ENCODE data around the gene CTRL. TPM values are rescaled to one million over a fixed set of nuclear protein-coding genes. Genes with fewer than 3 reads are reported as not detected.

CTRL gene
- polyA plus RNA-seq (2012; rRNA removed), result 1.3 and 1.9 TPM in 2 replicates
- 0.40 and 0.64 TPM in 2 replicates for polyA plus RNA-seq (2012; cell fraction: cytosol; rRNA removed)
- polyA plus RNA-seq (2012; cell fraction: nucleus; rRNA removed), result 7.1 and 10.0 TPM in 2 replicates

GRCh38 chr16:67931712-67932461 is at the start of gene CTRL:
Gene CTRL, minus strand, starts transcription at chr16:67931862. Its CDS starts 10 bp downstream, at chr16:67931852.
- no peak for DNase-seq
- TF ChIP-seq CHD2 (IDR thresholded peaks at IDR 0.05; ENCODE audit: low read length, partially characterized antibody), result no peak
- TF ChIP-seq, protein P1, sequence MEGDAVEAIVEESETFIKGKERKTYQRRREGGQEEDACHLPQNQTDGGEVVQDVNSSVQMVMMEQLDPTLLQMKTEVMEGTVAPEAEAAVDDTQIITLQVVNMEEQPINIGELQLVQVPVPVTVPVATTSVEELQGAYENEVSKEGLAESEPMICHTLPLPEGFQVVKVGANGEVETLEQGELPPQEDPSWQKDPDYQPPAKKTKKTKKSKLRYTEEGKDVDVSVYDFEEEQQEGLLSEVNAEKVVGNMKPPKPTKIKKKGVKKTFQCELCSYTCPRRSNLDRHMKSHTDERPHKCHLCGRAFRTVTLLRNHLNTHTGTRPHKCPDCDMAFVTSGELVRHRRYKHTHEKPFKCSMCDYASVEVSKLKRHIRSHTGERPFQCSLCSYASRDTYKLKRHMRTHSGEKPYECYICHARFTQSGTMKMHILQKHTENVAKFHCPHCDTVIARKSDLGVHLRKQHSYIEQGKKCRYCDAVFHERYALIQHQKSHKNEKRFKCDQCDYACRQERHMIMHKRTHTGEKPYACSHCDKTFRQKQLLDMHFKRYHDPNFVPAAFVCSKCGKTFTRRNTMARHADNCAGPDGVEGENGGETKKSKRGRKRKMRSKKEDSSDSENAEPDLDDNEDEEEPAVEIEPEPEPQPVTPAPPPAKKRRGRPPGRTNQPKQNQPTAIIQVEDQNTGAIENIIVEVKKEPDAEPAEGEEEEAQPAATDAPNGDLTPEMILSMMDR (IDR thresholded peaks at IDR 0.05), result 0 out of 2 replicates have a peak, but pooled peaks have one; percentile 29
- Histone ChIP-seq H3K9ac (no peak within 1 kb of the TSS), H3K27ac (ENCODE audit: low read depth in 2 of 2, low read length in 1 of 2) (no peak within 1 kb of the TSS), H3K4me2 (no peak within 1 kb of the TSS), H3K4me1 (ENCODE audit: control insufficient read depth in 1 of 2, insufficient read depth in 2 of 2, low read depth in 1 of 2, low read length in 1 of 2) (peaks cover 5 to 18% of the 10 kb centered on the region in 2 experiments; a peak in 2 of 4 replicates), H3K27me3 (ENCODE audit: insufficient read depth) (no peaks in the 10 kb centered on the region), H3K9me3 (no peaks in the 10 kb centered on the region), H3K36me3 (replicated peaks in 1 of 2; ENCODE audit: control insufficient read depth in 1 of 2, insufficient read depth in 2 of 2, low read length in 1 of 2) (peaks cover 0 to 34% of the 10 kb centered on the region in 2 experiments), H2AFZ (ENCODE audit: low read depth) (no peak within 1 kb of the TSS), H4K20me1 (ENCODE audit: insufficient read depth) (peaks cover 13% of the 10 kb centered on the region), H3K4me3 (ENCODE audit: low read depth in 2 of 2, low read length in 1 of 2) (no peak within 1 kb of the TSS), H3K9me2 (no peaks in the 10 kb centered on the region), H3K79me2 (ENCODE audit: insufficient read depth) (peaks cover 4% of the 10 kb centered on the region; the same call in 1 of the 2 replicates), H3F3A (replicated peaks; ENCODE audit: insufficient read depth) (no peaks in the 10 kb centered on the region)
- WGBS (ENCODE audit: low lambda C conversion rate), result 94% methylated on average over 4 of the region's 15 CpGs
- POLR2A ChIA-PET, result interaction anchor here (0.7 kb wide), 1 partner anchor 9 kb away, joined by 3 read pairs; no protein-coding TSS in a partner anchor
- CTCF ChIA-PET, result interaction anchor here (1.5 to 28.1 kb wide), 4 partner anchors 10 to 115 kb away, joined by 3 to 564 read pairs (median 20); partner anchors contain the start of genes EDC4, NRN1L and PSKH1

DNA sequence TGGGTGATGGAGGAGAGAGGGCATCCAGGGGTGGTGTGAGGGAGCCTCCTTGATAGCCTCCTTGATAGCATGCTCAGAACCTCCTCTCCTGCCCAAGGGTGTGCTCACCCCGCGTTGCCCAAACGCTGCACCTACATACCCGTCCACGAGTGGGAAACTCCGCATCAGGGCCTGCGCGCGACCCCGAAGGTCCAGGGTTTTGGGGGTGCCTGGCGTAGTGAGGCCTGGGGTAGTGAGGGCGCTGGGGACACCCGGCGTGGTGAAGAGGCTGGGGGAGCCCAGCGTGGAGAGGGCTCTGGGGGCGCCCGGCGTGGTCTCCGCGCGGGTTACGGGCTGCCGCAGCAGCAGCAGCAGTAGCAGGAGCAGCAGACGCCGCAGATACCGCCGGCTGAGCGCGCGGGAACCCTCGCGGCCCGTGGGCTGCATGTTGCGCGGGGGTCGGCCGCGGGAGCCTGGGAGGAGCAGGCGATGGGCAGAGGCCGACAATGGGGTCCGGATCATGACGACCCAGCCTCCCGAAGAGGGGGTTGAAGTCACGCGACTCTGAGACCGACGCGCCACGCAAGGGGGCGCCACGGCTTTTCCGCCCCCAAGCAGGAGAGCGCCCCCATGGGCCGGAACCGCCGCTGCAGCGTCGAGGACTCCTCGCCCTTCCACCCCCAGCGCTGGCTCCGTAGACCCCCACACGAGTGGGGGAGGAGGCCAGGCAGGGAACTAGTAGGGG is 48.5 kb upstream of the CTRL start, which contains the start of gene DPEP3:
Gene DPEP3, minus strand, starts transcription at position 545 of the 724 bp plus-strand sequence. Its CDS starts 119 bp downstream, at position 426.
- 77% methylated on average over 42 of the region's 62 CpGs for WGBS (ENCODE audit: low lambda C conversion rate)

More for the DNA sequence above, 48.5 kb upstream of the CTRL start, which contains the start of gene DPEP3:
- H3K4me3 ChIP-seq (ENCODE audit: low read depth in 2 of 2, low read length in 1 of 2), result no peak within 1 kb of the TSS
- H3K36me3 ChIP-seq (replicated peaks in 1 of 2; ENCODE audit: control insufficient read depth in 1 of 2, insufficient read depth in 2 of 2, low read length in 1 of 2), result no peaks in the 10 kb centered on the region
- H3K4me2 ChIP-seq, result no peak within 1 kb of the TSS
- POLR2A ChIA-PET, result no interaction called here
- TF ChIP-seq TAF1 (IDR thresholded peaks at IDR 0.05; ENCODE audit: borderline replicate concordance, low read depth, low read length) (no peak), RXRA (IDR thresholded peaks at IDR 0.05; ENCODE audit: borderline replicate concordance, low read depth) (no peak), MXI1 (IDR thresholded peaks at IDR 0.05; ENCODE audit: low read depth, low read length) (no peak), GABPA (IDR thresholded peaks at IDR 0.05; ENCODE audit: low read depth) (no peak), FOXJ3 (CRISPR knock-in tag; IDR thresholded peaks at IDR 0.05) (no peak)
- TF ChIP-seq, protein P2, sequence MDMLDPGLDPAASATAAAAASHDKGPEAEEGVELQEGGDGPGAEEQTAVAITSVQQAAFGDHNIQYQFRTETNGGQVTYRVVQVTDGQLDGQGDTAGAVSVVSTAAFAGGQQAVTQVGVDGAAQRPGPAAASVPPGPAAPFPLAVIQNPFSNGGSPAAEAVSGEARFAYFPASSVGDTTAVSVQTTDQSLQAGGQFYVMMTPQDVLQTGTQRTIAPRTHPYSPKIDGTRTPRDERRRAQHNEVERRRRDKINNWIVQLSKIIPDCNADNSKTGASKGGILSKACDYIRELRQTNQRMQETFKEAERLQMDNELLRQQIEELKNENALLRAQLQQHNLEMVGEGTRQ (IDR thresholded peaks at IDR 0.05; ENCODE audit: borderline replicate concordance, low read depth, low read length), result no peak
- H3K9ac ChIP-seq, result no peak within 1 kb of the TSS
- H3K9me3 ChIP-seq, result no peaks in the 10 kb centered on the region
- CTCF ChIA-PET, result interaction anchor here (1.4 kb wide), 1 partner anchor 61 kb away, joined by 5 read pairs; no protein-coding TSS in a partner anchor
- no peak within 1 kb of the TSS for H3K27ac ChIP-seq (ENCODE audit: low read depth in 2 of 2, low read length in 1 of 2)
- no peaks in the 10 kb centered on the region for H4K20me1 ChIP-seq (ENCODE audit: insufficient read depth)
- H3K4me1 ChIP-seq (ENCODE audit: control insufficient read depth in 1 of 2, insufficient read depth in 2 of 2, low read depth in 1 of 2, low read length in 1 of 2), result peaks cover 0 to 3% of the 10 kb centered on the region in 2 experiments; a peak in 1 of 4 replicates
- no peaks in the 10 kb centered on the region for H3F3A ChIP-seq (replicated peaks; ENCODE audit: insufficient read depth)
- H3K9me2 ChIP-seq, result no peaks in the 10 kb centered on the region
- H2AFZ ChIP-seq (ENCODE audit: low read depth), result no peak within 1 kb of the TSS
- H3K79me2 ChIP-seq (ENCODE audit: insufficient read depth), result no peaks in the 10 kb centered on the region
- H3K27me3 ChIP-seq (ENCODE audit: insufficient read depth), result no peaks in the 10 kb centered on the region; the same call in 1 of the 2 replicates
- peak; percentile 52 for DNase-seq

All from SK-N-SH (cell line).